ENCODE measurements around the gene ELK3. TPM values are rescaled to one million over a fixed set of nuclear protein-coding genes. Genes with fewer than 3 reads are reported as not detected.
A peak's percentile ranks its signal among the peaks of the same experiment; 100 is the strongest.

Gene ELK3
- total and polyA plus RNA-seq, 9 of the 15 experiments (the other 6 are each of a cell fraction or from before 2014, with no cell fraction given): 1.5 to 5.5 (median 2.9) TPM

- in situ Hi-C loops (cut with MboI) (no loop called here), intact Hi-C loops (cut with micrococcal nuclease) (loop anchor here (5.0 to 10.0 kb wide), 2 partner anchors 64 to 86 kb away; no protein-coding TSS in a partner anchor)
- H3K4me2 ChIP-seq (ENCODE audit: insufficient read depth, low read length): no peak overlapping the region
- H3K4me3 ChIP-seq: no peak overlapping the region
- DNase-seq (ENCODE audit: extremely low read depth in 1 of 4, low spot score in 3 of 4): no peak
- peaks cover 0 to 9% of the 10 kb centered on the region in 2 experiments; a peak in 4 of 5 replicates for H3K4me1 ChIP-seq (replicated peaks in 1 of 2; ENCODE audit: control insufficient read depth in 2 of 2, insufficient read depth in 2 of 2, low read length in 2 of 2)
- BruUV-seq (replicated peaks): no TSS peak
- H2AFZ ChIP-seq (ENCODE audit: low read depth, low read length): no peak overlapping the region
- FAIRE-seq: no peak
- H3K36me3 ChIP-seq (ENCODE audit: control insufficient read depth, insufficient read depth, low read length): peaks cover 24% of the 10 kb centered on the region; the same call in 2 of the 3 replicates
- H3K9me3 ChIP-seq (replicated peaks; ENCODE audit: control insufficient read depth, insufficient read depth, low read depth, low read length): no peaks in the 10 kb centered on the region
- H3K27ac ChIP-seq (ENCODE audit: extremely low read depth, low read depth, low read length): no peak overlapping the region
- no peaks in the 10 kb centered on the region for H4K20me1 ChIP-seq (replicated peaks; ENCODE audit: control insufficient read depth, insufficient read depth, low read length)
- WGBS (ENCODE audit: insufficient coverage, low coverage, missing lambda C conversion rate): 94% methylated on average over 1 of the region's 1 CpG
- ATAC-seq: no peak
- no peaks in the 10 kb centered on the region for H3K27me3 ChIP-seq (ENCODE audit: control insufficient read depth in 2 of 2, insufficient read depth in 2 of 2, low read length in 2 of 2)
- no peak overlapping the region for H3K9ac ChIP-seq (ENCODE audit: insufficient read depth in 1 of 2, low read depth in 2 of 2, low read length in 2 of 2)
- no peaks in the 10 kb centered on the region for H3K9me1 ChIP-seq (ENCODE audit: control insufficient read depth, insufficient read depth, low read length)
- ChIA-PET CTCF (ENCODE audit: low intra/inter-chr PET ratio) (no interaction called here), POLR2A (no interaction called here)
- H3K79me2 ChIP-seq (ENCODE audit: control insufficient read depth, insufficient read depth, low read length): peaks cover 36% of the 10 kb centered on the region
- no peak for TF ChIP-seq FOXK1 (CRISPR knock-in tag; IDR thresholded peaks at IDR 0.05; ENCODE audit: borderline replicate concordance)
- no peak for TF ChIP-seq TCFL5 (CRISPR knock-in tag; conservative IDR thresholded peaks at IDR 0.05)
- TF ChIP-seq C11orf30 (IDR thresholded peaks at IDR 0.05; ENCODE audit: low read depth): peak; percentile 65
- no peak for TF ChIP-seq HOXB6 (CRISPR knock-in tag; IDR thresholded peaks at IDR 0.05; ENCODE audit: borderline replicate concordance)
- TF ChIP-seq ZNF41 (CRISPR knock-in tag; conservative IDR thresholded peaks at IDR 0.05): no peak
- TF ChIP-seq BDP1 (IDR thresholded peaks at IDR 0.05; ENCODE audit: insufficient read depth, insufficient read length): no peak
- TF ChIP-seq, protein P1, sequence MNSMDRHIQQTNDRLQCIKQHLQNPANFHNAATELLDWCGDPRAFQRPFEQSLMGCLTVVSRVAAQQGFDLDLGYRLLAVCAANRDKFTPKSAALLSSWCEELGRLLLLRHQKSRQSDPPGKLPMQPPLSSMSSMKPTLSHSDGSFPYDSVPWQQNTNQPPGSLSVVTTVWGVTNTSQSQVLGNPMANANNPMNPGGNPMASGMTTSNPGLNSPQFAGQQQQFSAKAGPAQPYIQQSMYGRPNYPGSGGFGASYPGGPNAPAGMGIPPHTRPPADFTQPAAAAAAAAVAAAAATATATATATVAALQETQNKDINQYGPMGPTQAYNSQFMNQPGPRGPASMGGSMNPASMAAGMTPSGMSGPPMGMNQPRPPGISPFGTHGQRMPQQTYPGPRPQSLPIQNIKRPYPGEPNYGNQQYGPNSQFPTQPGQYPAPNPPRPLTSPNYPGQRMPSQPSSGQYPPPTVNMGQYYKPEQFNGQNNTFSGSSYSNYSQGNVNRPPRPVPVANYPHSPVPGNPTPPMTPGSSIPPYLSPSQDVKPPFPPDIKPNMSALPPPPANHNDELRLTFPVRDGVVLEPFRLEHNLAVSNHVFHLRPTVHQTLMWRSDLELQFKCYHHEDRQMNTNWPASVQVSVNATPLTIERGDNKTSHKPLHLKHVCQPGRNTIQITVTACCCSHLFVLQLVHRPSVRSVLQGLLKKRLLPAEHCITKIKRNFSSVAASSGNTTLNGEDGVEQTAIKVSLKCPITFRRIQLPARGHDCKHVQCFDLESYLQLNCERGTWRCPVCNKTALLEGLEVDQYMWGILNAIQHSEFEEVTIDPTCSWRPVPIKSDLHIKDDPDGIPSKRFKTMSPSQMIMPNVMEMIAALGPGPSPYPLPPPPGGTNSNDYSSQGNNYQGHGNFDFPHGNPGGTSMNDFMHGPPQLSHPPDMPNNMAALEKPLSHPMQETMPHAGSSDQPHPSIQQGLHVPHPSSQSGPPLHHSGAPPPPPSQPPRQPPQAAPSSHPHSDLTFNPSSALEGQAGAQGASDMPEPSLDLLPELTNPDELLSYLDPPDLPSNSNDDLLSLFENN (IDR thresholded peaks at IDR 0.05; ENCODE audit: low read depth in 2 of 2, low read length in 2 of 2): no peak
- no peak for TF ChIP-seq BCL6 (CRISPR knock-in tag; IDR thresholded peaks at IDR 0.05)
- TF ChIP-seq, protein P2, sequence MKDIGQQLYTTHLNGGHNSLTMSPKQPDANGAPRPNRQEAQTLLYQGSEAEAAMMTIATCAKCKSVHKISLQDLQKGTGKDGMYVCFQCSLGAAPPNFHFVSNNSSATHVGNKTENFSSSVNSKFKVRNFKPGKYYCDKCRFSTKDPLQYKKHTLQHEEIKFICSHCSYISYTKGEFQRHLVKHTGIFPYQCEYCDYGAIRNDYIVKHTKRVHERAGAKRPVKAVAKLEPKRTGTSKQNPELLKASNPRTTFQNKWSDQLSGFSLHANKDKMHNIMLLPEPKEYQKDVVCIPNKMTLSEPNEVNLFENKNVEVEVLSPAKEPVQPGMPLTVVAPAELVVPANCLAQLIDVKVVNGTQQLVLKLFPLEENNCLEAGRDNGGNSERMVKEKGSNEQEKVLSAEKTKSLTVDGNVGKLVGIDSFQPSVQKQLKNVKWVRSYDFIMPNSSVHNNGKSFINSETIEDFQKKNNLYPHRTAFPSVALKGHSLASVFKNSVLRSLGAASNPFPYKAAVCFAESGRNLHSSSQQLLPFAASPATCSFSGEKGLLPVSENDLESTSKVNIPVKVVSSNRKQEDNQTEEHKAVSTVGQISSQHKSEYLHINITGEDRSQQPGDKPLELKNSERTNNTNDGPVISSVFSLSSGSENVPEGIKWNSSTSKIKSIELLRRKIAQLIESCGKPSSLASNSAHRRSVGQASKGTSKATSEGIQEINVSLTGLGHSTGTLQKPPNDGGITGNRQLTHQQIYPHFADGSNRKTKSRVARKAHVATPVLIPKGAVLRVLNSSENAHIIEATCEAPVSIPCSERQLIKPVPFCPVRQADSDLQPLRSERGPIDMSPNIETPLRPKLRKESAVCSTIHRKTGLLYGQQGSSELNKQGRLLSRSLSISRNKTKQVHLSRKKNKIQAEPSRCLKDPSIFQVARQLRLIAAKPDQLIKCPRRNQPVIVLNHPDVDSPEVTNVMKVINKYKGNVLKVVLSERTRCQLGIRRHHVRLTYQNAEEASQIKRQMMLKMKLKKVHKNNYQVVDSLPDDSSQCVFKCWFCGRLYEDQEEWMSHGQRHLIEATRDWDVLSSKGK (CRISPR knock-in tag; IDR thresholded peaks at IDR 0.05): no peak
- TF ChIP-seq EP300 (IDR thresholded peaks at IDR 0.05; ENCODE audit: low read length): no peak
- TF ChIP-seq TCF7L2 (IDR thresholded peaks at IDR 0.05; ENCODE audit: low read depth, low read length): no peak
- TF ChIP-seq NEUROD1 (IDR thresholded peaks at IDR 0.05; ENCODE audit: borderline replicate concordance, low read depth, low read length, partially characterized antibody): no peak
- TF ChIP-seq MAFG (tag; conservative IDR thresholded peaks at IDR 0.05): peak; percentile 49
- no peak for TF ChIP-seq POLR2A (conservative IDR thresholded peaks at IDR 0.05)
- no peak for TF ChIP-seq KLF16 (IDR thresholded peaks at IDR 0.05)
- TF ChIP-seq ZNF316 (IDR thresholded peaks at IDR 0.05): peak; percentile 75
- no peak for TF ChIP-seq FOXM1 (IDR thresholded peaks at IDR 0.05; ENCODE audit: low read depth)
- no peak for TF ChIP-seq FOXM1 (CRISPR knock-in tag; IDR thresholded peaks at IDR 0.05; ENCODE audit: low read depth)
Observed at GRCh38 chr12:96311191-96311590, 117.0 kb downstream of the ELK3 start.
